ENCODE data around the gene IGDCC3.

The IGDCC3 gene

GRCh38 chr15:65326818-65327217 lies 51.0 kb downstream of the IGDCC3 start:
- DNase-seq (ENCODE audit: low read depth), result no peak

- DNase-seq (ENCODE audit: low read depth), result no peak
Measured at GRCh38 chr15:65326117-65326526, 51.7 kb downstream of the IGDCC3 start.

- DNase-seq (ENCODE audit: low read depth), result no peak
Measured at GRCh38 chr15:65323071-65323511, 54.7 kb downstream of the IGDCC3 start.

GRCh38 chr15:65318870-65319356 lies 58.9 kb downstream of the IGDCC3 start:
- peak; percentile 79 for DNase-seq (ENCODE audit: low read depth)

- no peak for DNase-seq (ENCODE audit: low read depth)
Measured at GRCh38 chr15:65312400-65312916, 65.3 kb downstream of the IGDCC3 start.

- DNase-seq (ENCODE audit: low read depth), result no peak
Measured at GRCh38 chr15:65311760-65312159, 66.0 kb downstream of the IGDCC3 start.

- DNase-seq (ENCODE audit: low read depth), result no peak
Measured at GRCh38 chr15:65310431-65311137, 67.2 kb downstream of the IGDCC3 start.

- no peak for DNase-seq (ENCODE audit: low read depth)
Measured at GRCh38 chr15:65309882-65310418, 67.9 kb downstream of the IGDCC3 start.

- no peak for DNase-seq (ENCODE audit: low read depth)
Measured at GRCh38 chr15:65307978-65308377, 69.8 kb downstream of the IGDCC3 start.

- DNase-seq (ENCODE audit: low read depth), result peak; percentile 58
Measured at GRCh38 chr15:65306551-65306950, 71.3 kb downstream of the IGDCC3 start.

GRCh38 chr15:65305776-65306175 lies 72.0 kb downstream of the IGDCC3 start:
- peak; percentile 82 for DNase-seq (ENCODE audit: low read depth)

GRCh38 chr15:65305150-65305758 lies 72.5 kb downstream of the IGDCC3 start:
- no peak for DNase-seq (ENCODE audit: low read depth)

GRCh38 chr15:65304381-65305149 lies 73.2 kb downstream of the IGDCC3 start, which contains the start of gene RNU5B-1:
TSS of gene RNU5B-1 (plus strand) at chr15:65304677.
- DNase-seq (ENCODE audit: low read depth), result peak; percentile 99

- DNase-seq (ENCODE audit: low read depth), result peak; percentile 62
Measured at GRCh38 chr15:65303687-65304380, 74.0 kb downstream of the IGDCC3 start.

- DNase-seq (ENCODE audit: low read depth), result no peak
Measured at GRCh38 chr15:65302061-65302460, 75.7 kb downstream of the IGDCC3 start.

GRCh38 chr15:65300924-65301441 lies 76.8 kb downstream of the IGDCC3 start:
- no peak for DNase-seq (ENCODE audit: low read depth)

GRCh38 chr15:65298731-65299130 lies 79.1 kb downstream of the IGDCC3 start:
- no peak for DNase-seq (ENCODE audit: low read depth)

GRCh38 chr15:65292938-65293518 lies 84.8 kb downstream of the IGDCC3 start:
- DNase-seq (ENCODE audit: low read depth), result no peak

GRCh38 chr15:65290228-65290627 lies 87.6 kb downstream of the IGDCC3 start:
- no peak for DNase-seq (ENCODE audit: low read depth)

GRCh38 chr15:65289261-65289854 lies 88.4 kb downstream of the IGDCC3 start:
- DNase-seq (ENCODE audit: low read depth), result no peak

- DNase-seq (ENCODE audit: low read depth), result no peak
Measured at GRCh38 chr15:65287520-65287855, 90.3 kb downstream of the IGDCC3 start.
